GM19467 (cell line): ENCODE results near the gene GNAT1.
"Not testable (repeated sequence)": the region's sequence is repeated elsewhere in the genome, so short reads cannot be mapped to it uniquely, and the experiment has no call there.

ENCODE experiments used
- ATAC-seq: cut with Tn5 transposase; IDR thresholded peaks from one replicate; pipeline ENCODE4 v1.9.1; 2021; ENCODE audit warnings: mild to moderate bottlenecking, moderate library complexity; ENCODE audit not compliant: unreplicated experiment

GNAT1 gene

GRCh38 chr3:50237754-50238548 lies 46.5 kb downstream of the GNAT1 start:
- ATAC-seq, result peak; percentile 30

GRCh38 chr3:50238549-50239026 lies 47.2 kb downstream of the GNAT1 start:
- no peak for ATAC-seq

- no peak for ATAC-seq
Observed at GRCh38 chr3:50239649-50240048, 48.2 kb downstream of the GNAT1 start.

- no peak for ATAC-seq
Observed at GRCh38 chr3:50241163-50241562, 49.8 kb downstream of the GNAT1 start.

- ATAC-seq, result no peak
Observed at GRCh38 chr3:50241713-50242380, 50.4 kb downstream of the GNAT1 start.

GRCh38 chr3:50242381-50242770 lies 51.0 kb downstream of the GNAT1 start:
- ATAC-seq, result no peak

- ATAC-seq, result no peak
Observed at GRCh38 chr3:50242851-50243542, 51.6 kb downstream of the GNAT1 start.

- no peak for ATAC-seq
Observed at GRCh38 chr3:50243543-50243895, 52.1 kb downstream of the GNAT1 start.

GRCh38 chr3:50244813-50245212 lies 53.4 kb downstream of the GNAT1 start:
- not testable (repeated sequence) for ATAC-seq

- ATAC-seq, result no peak
Observed at GRCh38 chr3:50245251-50245745, 53.9 kb downstream of the GNAT1 start.

- ATAC-seq, result peak; percentile 62
Observed at GRCh38 chr3:50245831-50246516, 54.6 kb downstream of the GNAT1 start.

GRCh38 chr3:50246517-50246954 lies 55.1 kb downstream of the GNAT1 start:
- ATAC-seq, result peak; percentile 23
